Psoas muscle (tissue), 8 donors: ENCODE data around the gene KLK11. TPM values are rescaled to one million over a fixed set of nuclear protein-coding genes. Genes with fewer than 3 reads are reported as not detected.

Experiments used
- ATAC-seq, 4 donors: fragments of 200-7000 bp; cut with Tn5 transposase; one replicate each; pipeline ENCODE4 v1.9.1; 2020; ENCODE audit warnings: moderate library complexity in 3 of 4, mild to moderate bottlenecking in 2 of 4
- DNase-seq, 2 donors: peaks; one replicate each; pipeline ENCODE4 v3.0.0-alpha.2; 2020
- H3K27ac ChIP-seq: fragments of 200-600 bp; one replicate; pipeline ENCODE4 v1.8.0; 2022
- H3K27me3 ChIP-seq, 3 donors: fragments of 200-600 bp in 1 of 3; one replicate each; pipeline versions ENCODE4 v1.6.1 to v1.8.0; 2013 to 2022; ENCODE audit warnings: low read length in 2 of 3, mild to moderate bottlenecking in 2 of 3, moderate library complexity in 1 of 3; ENCODE audit not compliant: insufficient read depth in 3 of 3
- H3K36me3 ChIP-seq, 2 donors: fragments of 200-600 bp in 1 of 2; one replicate each; pipeline versions ENCODE4 v1.6.1 to v1.8.0; 2013 to 2022; ENCODE audit warnings: low read depth in 1 of 2, mild to moderate bottlenecking in 1 of 2, moderate library complexity in 1 of 2; ENCODE audit not compliant: insufficient read depth in 1 of 2
- H3K4me1 ChIP-seq: fragments of 200-600 bp; one replicate; pipeline ENCODE4 v1.8.0; 2022
- H3K4me3 ChIP-seq: fragments of 200-600 bp; one replicate; pipeline ENCODE4 v1.8.0; 2022; ENCODE audit warnings: mild to moderate bottlenecking
- H3K9me3 ChIP-seq: fragments of 200-600 bp; one replicate; pipeline ENCODE4 v1.8.0; 2022
- CTCF ChIP-seq: fragments of 200-600 bp; IDR thresholded peaks from one replicate; pipeline ENCODE4 v1.8.0; 2022; ENCODE audit warnings: antibody characterized with exemption
- WGBS, 3 donors: extraction: QIAGEN DNeasy Blood & Tissue Kit; methylation state at CpG; one replicate each; pipeline versions ENCODE4 v1.1.6 to v1.1.7; 2013; 5-methylcytosine and 5-hydroxymethylcytosine counted together
- intact Hi-C, 2 donors: fragments of 100-400 bp; cut with DNase I; formaldehyde crosslinking; loops; one replicate each; pipeline versions ENCODE4 v1.11.0 to v1.14.2; 2022
- polyA plus RNA-seq, 3 donors: library from polyadenylated mRNA; stranded (reverse); fragments of 200-250 nt; gene quantifications; one replicate each; pipeline ENCODE4 v1.2.3, GENCODE V29; 2013
- total RNA-seq, 4 donors: library from RNA; stranded (reverse); fragmentation: NEBNext Ultra II Directional in 2 of 4; extraction: Animal tissue kit (Norgen Biotek cat#: 25700) in 2 of 4; gene quantifications; one replicate each; pipeline versions ENCODE4 v1.2.1 to v1.2.4, GENCODE V29; 2021 to 2023
- donor health status: healthy with polysubstance abuse.
- donor health status: DM: no; HTN: no; CAD: no; lungs with moderate emphysema.
- donor health status: Bipolar disorder and iron deficiency.
- donor health status: healthy.
- donor health status: DM: yes; HTN: yes; CAD: no.
- donor health status: DM: no; HTN: no; CAD: no.
- donor health status: DM: no; HTN: no; CAD: no.
- donor health status: DM: yes; HTN: yes; CAD: no.

Gene KLK11
- total and polyA plus RNA-seq, 7 donors, result 0.13 to 0.52 (median 0.19) TPM; not detected in 1

GRCh38 chr19:50982186-50982585 lies 44.2 kb downstream of the KLK11 start:
- Histone ChIP-seq H3K4me3 (no peak overlapping the region), H3K27me3 (peaks cover 0 to 3% (median 2%) of the 10 kb centered on the region in 3 donors), H3K27ac (no peak overlapping the region), H3K4me1 (no peaks in the 10 kb centered on the region), H3K36me3 (no peaks in the 10 kb centered on the region), H3K9me3 (peaks cover 6% of the 10 kb centered on the region)
- no peak for TF ChIP-seq CTCF
- intact Hi-C loops, result no loop called here
- no peak for DNase-seq
- ATAC-seq, result no peak
- WGBS, 3 donors, result 57 to 68% (median 65%) methylated on average over 3 to 4 of the region's 4 CpGs

- H3K27me3 ChIP-seq, result peaks cover 0 to 3% (median 2%) of the 10 kb centered on the region in 3 donors
- no peak overlapping the region for H3K4me3 ChIP-seq
- ATAC-seq, result no peak
Measured at GRCh38 chr19:50981587-50982146, 44.7 kb downstream of the KLK11 start.

GRCh38 chr19:50980208-50980607 lies 46.2 kb downstream of the KLK11 start:
- H3K4me3 ChIP-seq, result no peak overlapping the region
- intact Hi-C loops, result no loop called here
- WGBS, 3 donors, result 36 to 51% (median 50%) methylated on average over 12 to 13 of the region's 13 CpGs
- H3K36me3 ChIP-seq, result no peaks in the 10 kb centered on the region
- DNase-seq (no peak), ATAC-seq (no peak)
- no peak overlapping the region for H3K27ac ChIP-seq
- H3K27me3 ChIP-seq, result peaks cover 0 to 3% (median 2%) of the 10 kb centered on the region in 3 donors
- H3K4me1 ChIP-seq, result no peaks in the 10 kb centered on the region
- H3K9me3 ChIP-seq, result no peaks in the 10 kb centered on the region
- TF ChIP-seq CTCF, result no peak

More at GRCh38 chr19:50981587-50982146, 44.7 kb downstream of the KLK11 start:
- intact Hi-C loops, result no loop called here
- peaks cover 6% of the 10 kb centered on the region for H3K9me3 ChIP-seq
- H3K27ac ChIP-seq, result no peak overlapping the region
- WGBS, 3 donors, result 48 to 62% (median 57%) methylated on average over 11 of the region's 11 CpGs
- H3K36me3 ChIP-seq, result no peaks in the 10 kb centered on the region
- no peak for DNase-seq
- no peaks in the 10 kb centered on the region for H3K4me1 ChIP-seq
- TF ChIP-seq CTCF, result no peak

GRCh38 chr19:50979758-50980157 lies 46.7 kb downstream of the KLK11 start:
- no peak overlapping the region for H3K4me3 ChIP-seq
- TF ChIP-seq CTCF, result no peak
- H3K4me1 ChIP-seq, result no peaks in the 10 kb centered on the region
- no peaks in the 10 kb centered on the region for H3K9me3 ChIP-seq
- peaks cover 0 to 3% (median 2%) of the 10 kb centered on the region in 3 donors for H3K27me3 ChIP-seq
- no peak for ATAC-seq
- intact Hi-C loops, result no loop called here
- no peaks in the 10 kb centered on the region for H3K36me3 ChIP-seq
- 20 to 29% (median 27%) methylated on average over 8 of the region's 8 CpGs for WGBS, 3 donors
- DNase-seq, result no peak
- H3K27ac ChIP-seq, result no peak overlapping the region
